Astrocyte (in vitro differentiated cells and primary cell): ENCODE results near the gene TINCR. TPM values are rescaled to one million over a fixed set of nuclear protein-coding genes. Genes with fewer than 3 reads are reported as not detected.

Experiments used
- DNase-seq: peaks from one replicate; pipeline ENCODE4 v3.0.0-alpha.2; 2010; ENCODE audit warnings: low read depth
- FAIRE-seq: peaks from 2 replicates; lab custom pipeline; 2011; peaks lifted over from hg19 to GRCh38; lab: Jason Lieb, UNC
- H2AFZ ChIP-seq: 2 replicates; pipeline ENCODE4 v1.6.0; 2012; ENCODE audit warnings: low read depth, low read length, inconsistent platforms
- H3K27ac ChIP-seq: 2 replicates; pipeline ENCODE4 v1.5.1; 2011; ENCODE audit warnings: low read depth, low read length, inconsistent platforms
- H3K27me3 ChIP-seq: 2 replicates; pipeline ENCODE4 v1.6.0; 2011; ENCODE audit warnings: low read length, inconsistent platforms; ENCODE audit not compliant: insufficient read depth
- H3K36me3 ChIP-seq: 2 replicates; pipeline ENCODE4 v1.5.1; 2011; ENCODE audit warnings: low read length, inconsistent platforms; ENCODE audit not compliant: insufficient read depth
- H3K4me1 ChIP-seq: 2 replicates; pipeline ENCODE4 v1.5.1; 2011; ENCODE audit warnings: low read length, inconsistent platforms; ENCODE audit not compliant: insufficient read depth
- H3K4me2 ChIP-seq: 2 replicates; pipeline ENCODE4 v1.6.0; 2012; ENCODE audit warnings: low read length, inconsistent platforms
- H3K4me3 ChIP-seq: 2 replicates; pipeline ENCODE4 v1.5.1; 2011; ENCODE audit warnings: low read depth, mild to moderate bottlenecking, low read length, inconsistent platforms; ENCODE audit not compliant: insufficient read depth
- H3K79me2 ChIP-seq: 2 replicates; pipeline ENCODE4 v1.6.0; 2012; ENCODE audit warnings: mild to moderate bottlenecking, low read length, inconsistent platforms; ENCODE audit not compliant: insufficient read depth
- H3K9ac ChIP-seq: 2 replicates; pipeline ENCODE4 v1.6.0; 2012; ENCODE audit warnings: mild to moderate bottlenecking, low read length, inconsistent platforms
- H3K9me3 ChIP-seq: 2 replicates; pipeline ENCODE4 v1.5.1; 2012; ENCODE audit warnings: low read depth, mild to moderate bottlenecking, low read length, inconsistent platforms; ENCODE audit not compliant: insufficient read depth
- H4K20me1 ChIP-seq: 2 replicates; pipeline ENCODE4 v1.6.0; 2012; ENCODE audit warnings: low read length, inconsistent platforms; ENCODE audit not compliant: insufficient read depth
- H3K27ac Mint-ChIP-seq: one replicate; pipeline ENCODE4 v1.8.0; 2021; ENCODE audit warnings: mild to moderate bottlenecking, mixed read lengths; ENCODE audit not compliant: unreplicated experiment
- H3K27me3 Mint-ChIP-seq: one replicate; pipeline ENCODE4 v1.8.0; 2021; ENCODE audit warnings: low read depth, mixed read lengths; ENCODE audit not compliant: unreplicated experiment
- H3K36me3 Mint-ChIP-seq: one replicate; pipeline ENCODE4 v1.8.0; 2021; ENCODE audit warnings: low read depth, mixed read lengths; ENCODE audit not compliant: unreplicated experiment
- H3K4me1 Mint-ChIP-seq: one replicate; pipeline ENCODE4 v1.8.0; 2021; ENCODE audit warnings: low read depth, mixed read lengths; ENCODE audit not compliant: unreplicated experiment
- H3K4me3 Mint-ChIP-seq: one replicate; pipeline ENCODE4 v1.8.0; 2021; ENCODE audit warnings: mild to moderate bottlenecking, moderate library complexity, mixed read lengths; ENCODE audit not compliant: unreplicated experiment
- H3K9me3 Mint-ChIP-seq: one replicate; pipeline ENCODE4 v1.8.0; 2021; ENCODE audit warnings: mild to moderate bottlenecking, mixed read lengths; ENCODE audit not compliant: unreplicated experiment
- EZH2 ChIP-seq: IDR thresholded peaks from 2 replicates; pipeline ENCODE4 v1.6.1; 2012; ENCODE audit warnings: mild to moderate bottlenecking, low read length, inconsistent platforms; ENCODE audit not compliant: insufficient read depth
- total RNA-seq: library from RNA; stranded (reverse); gene quantifications from 2 replicates; pipeline ENCODE4 v1.2.1, GENCODE V29; 2021
- TF ChIP-seq, protein P1 (sequence below): IDR thresholded peaks from 2 replicates; pipeline ENCODE4 v1.5.1; 2011; ENCODE audit warnings: low read depth, mild to moderate bottlenecking, inconsistent platforms, low read length, moderate library complexity; ENCODE audit not compliant: insufficient read depth

Gene TINCR
- total RNA-seq, 1 donor from 2014 or later: 1.4 TPM

GRCh38 chr19:5580161-5580571, 12.4 kb upstream of the TINCR start:
- no peak for FAIRE-seq
- TF ChIP-seq, protein P1, sequence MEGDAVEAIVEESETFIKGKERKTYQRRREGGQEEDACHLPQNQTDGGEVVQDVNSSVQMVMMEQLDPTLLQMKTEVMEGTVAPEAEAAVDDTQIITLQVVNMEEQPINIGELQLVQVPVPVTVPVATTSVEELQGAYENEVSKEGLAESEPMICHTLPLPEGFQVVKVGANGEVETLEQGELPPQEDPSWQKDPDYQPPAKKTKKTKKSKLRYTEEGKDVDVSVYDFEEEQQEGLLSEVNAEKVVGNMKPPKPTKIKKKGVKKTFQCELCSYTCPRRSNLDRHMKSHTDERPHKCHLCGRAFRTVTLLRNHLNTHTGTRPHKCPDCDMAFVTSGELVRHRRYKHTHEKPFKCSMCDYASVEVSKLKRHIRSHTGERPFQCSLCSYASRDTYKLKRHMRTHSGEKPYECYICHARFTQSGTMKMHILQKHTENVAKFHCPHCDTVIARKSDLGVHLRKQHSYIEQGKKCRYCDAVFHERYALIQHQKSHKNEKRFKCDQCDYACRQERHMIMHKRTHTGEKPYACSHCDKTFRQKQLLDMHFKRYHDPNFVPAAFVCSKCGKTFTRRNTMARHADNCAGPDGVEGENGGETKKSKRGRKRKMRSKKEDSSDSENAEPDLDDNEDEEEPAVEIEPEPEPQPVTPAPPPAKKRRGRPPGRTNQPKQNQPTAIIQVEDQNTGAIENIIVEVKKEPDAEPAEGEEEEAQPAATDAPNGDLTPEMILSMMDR: no peak
- no peak for TF ChIP-seq EZH2
- no peak overlapping the region for H3K4me2 ChIP-seq
- H3K4me3 ChIP-seq: no peak overlapping the region
- H3K36me3 ChIP-seq: no peaks in the 10 kb centered on the region
- H3K27ac ChIP-seq: no peak overlapping the region
- H3K4me1 Mint-ChIP-seq: peaks cover 6% of the 10 kb centered on the region
- no peak overlapping the region for H3K9ac ChIP-seq
- no peaks in the 10 kb centered on the region for H3K9me3 Mint-ChIP-seq
- H3K4me1 ChIP-seq: peaks cover 9% of the 10 kb centered on the region
- no peaks in the 10 kb centered on the region for H3K27me3 ChIP-seq
- no peak overlapping the region for H3K4me3 Mint-ChIP-seq
- H3K79me2 ChIP-seq: no peaks in the 10 kb centered on the region
- H3K9me3 ChIP-seq: no peaks in the 10 kb centered on the region
- no peak overlapping the region for H2AFZ ChIP-seq
- peaks cover 3% of the 10 kb centered on the region for H3K36me3 Mint-ChIP-seq
- H4K20me1 ChIP-seq: peaks cover 11% of the 10 kb centered on the region
- no peak for DNase-seq
- no peak overlapping the region for H3K27ac Mint-ChIP-seq
- H3K27me3 Mint-ChIP-seq: no peaks in the 10 kb centered on the region

- Histone ChIP-seq H3K9ac (no peak overlapping the region), H3K4me1 (peaks cover 9% of the 10 kb centered on the region), H3K9me3 (no peaks in the 10 kb centered on the region), H2AFZ (no peak overlapping the region), H3K27me3 (no peaks in the 10 kb centered on the region), H3K4me3 (no peak overlapping the region), H3K4me2 (no peak overlapping the region), H3K79me2 (no peaks in the 10 kb centered on the region), H4K20me1 (peaks cover 10% of the 10 kb centered on the region), H3K27ac (no peak overlapping the region), H3K36me3 (no peaks in the 10 kb centered on the region)
- FAIRE-seq (no peak), DNase-seq (no peak)
- H3K4me1 Mint-ChIP-seq: peaks cover 6% of the 10 kb centered on the region
- TF ChIP-seq, protein P1: no peak
- TF ChIP-seq EZH2: no peak
- H3K4me3 Mint-ChIP-seq: no peak overlapping the region
- peaks cover 3% of the 10 kb centered on the region for H3K36me3 Mint-ChIP-seq
- H3K9me3 Mint-ChIP-seq: no peaks in the 10 kb centered on the region
- H3K27me3 Mint-ChIP-seq: no peaks in the 10 kb centered on the region
- H3K27ac Mint-ChIP-seq: no peak overlapping the region
These were observed 11.9 kb upstream of the TINCR start for GRCh38 chr19:5579697-5580096.

DNA sequence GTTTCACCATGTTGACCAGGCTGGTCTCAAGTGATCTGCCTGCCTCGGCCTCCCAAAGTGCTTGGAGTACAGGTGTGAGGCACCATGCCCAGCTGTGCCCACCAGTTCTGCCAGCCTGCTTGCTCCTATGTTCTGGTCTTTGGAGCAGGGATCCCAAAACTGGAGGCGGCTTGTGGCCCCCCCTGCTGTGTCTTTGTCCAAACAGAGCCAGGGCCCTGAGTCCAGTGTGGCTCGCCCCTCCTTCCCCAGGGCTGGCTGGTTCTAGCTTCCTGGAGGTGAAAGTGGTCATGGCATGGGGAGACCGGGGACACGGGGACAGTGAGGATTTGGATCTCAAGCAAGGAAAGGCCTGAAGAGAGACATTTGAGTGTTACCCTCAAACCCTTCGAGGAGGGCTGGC, 11.5 kb upstream of the TINCR start:
- no peak overlapping the region for H3K4me3 ChIP-seq
- H4K20me1 ChIP-seq: peaks cover 6% of the 10 kb centered on the region
- DNase-seq (no peak), FAIRE-seq (no peak)
- TF ChIP-seq, protein P1: no peak
- no peak for TF ChIP-seq EZH2
- Mint-ChIP-seq H3K4me1 (peaks cover 6% of the 10 kb centered on the region), H3K36me3 (peaks cover 3% of the 10 kb centered on the region), H3K4me3 (no peak overlapping the region), H3K27me3 (no peaks in the 10 kb centered on the region), H3K9me3 (no peaks in the 10 kb centered on the region), H3K27ac (no peak overlapping the region)
- H3K36me3 ChIP-seq: no peaks in the 10 kb centered on the region
- H3K79me2 ChIP-seq: no peaks in the 10 kb centered on the region
- H3K27me3 ChIP-seq: no peaks in the 10 kb centered on the region
- no peak overlapping the region for H2AFZ ChIP-seq
- no peak overlapping the region for H3K27ac ChIP-seq
- no peak overlapping the region for H3K9ac ChIP-seq
- no peaks in the 10 kb centered on the region for H3K9me3 ChIP-seq
- H3K4me1 ChIP-seq: peaks cover 9% of the 10 kb centered on the region
- H3K4me2 ChIP-seq: no peak overlapping the region
